Renal cortex interstitium (tissue), 11 donors: ENCODE measurements around the gene CYB5D1. TPM values are rescaled to one million over a fixed set of nuclear protein-coding genes. Genes with fewer than 3 reads are reported as not detected.

Experiments
- DNase-seq, 11 donors: peaks; one replicate each; pipeline ENCODE4 v3.0.0-alpha.2; 2013; ENCODE audit warnings: low read depth in 9 of 11, low spot score in 4 of 11; ENCODE audit errors: extremely low read depth in 1 of 11
- polyA plus RNA-seq, 3 donors: library from polyadenylated mRNA; unstranded; fragments of 120-200 nt; gene quantifications; one replicate each; pipeline ENCODE4 v1.2.1, GENCODE V29; 2013; ENCODE audit not compliant: insufficient read length in 3 of 3

Gene CYB5D1
- polyA plus RNA-seq, 3 donors, result 23.4 to 29.0 (median 26.2) TPM

DNA sequence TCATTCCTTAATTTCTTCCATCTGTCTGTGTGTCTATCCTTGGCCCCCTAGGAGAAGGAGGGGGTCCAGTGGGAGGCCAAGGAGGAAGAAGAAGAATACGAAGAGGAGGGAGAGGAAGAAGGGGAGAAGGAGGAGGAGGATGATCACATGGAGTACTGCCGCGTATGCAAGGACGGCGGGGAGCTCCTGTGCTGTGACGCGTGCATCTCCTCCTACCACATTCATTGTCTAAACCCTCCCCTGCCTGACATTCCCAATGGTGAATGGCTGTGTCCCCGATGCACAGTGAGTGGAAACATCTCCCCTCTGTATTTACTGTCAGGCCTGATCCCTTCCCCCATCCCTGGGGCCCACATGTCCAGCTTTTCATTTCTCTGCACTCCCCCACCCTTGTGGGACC is 37.1 kb downstream of the CYB5D1 start:
- no peak for DNase-seq

DNA sequence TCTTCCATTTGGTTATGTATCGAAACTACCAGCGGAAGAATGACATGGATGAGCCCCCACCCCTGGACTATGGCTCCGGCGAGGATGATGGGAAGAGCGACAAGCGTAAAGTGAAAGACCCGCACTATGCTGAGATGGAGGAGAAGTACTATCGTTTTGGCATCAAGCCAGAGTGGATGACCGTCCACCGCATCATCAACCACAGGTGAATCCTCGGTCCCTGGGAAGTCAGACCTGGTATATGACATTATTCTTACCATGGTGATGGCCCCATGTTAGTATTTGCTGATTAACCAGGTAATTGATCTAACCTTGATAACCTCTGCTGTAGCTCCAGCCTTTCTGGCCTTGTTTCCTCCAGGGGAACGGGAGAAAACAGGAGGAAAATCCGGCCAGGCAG is 39.3 kb downstream of the CYB5D1 start:
- DNase-seq, result no peak

DNA sequence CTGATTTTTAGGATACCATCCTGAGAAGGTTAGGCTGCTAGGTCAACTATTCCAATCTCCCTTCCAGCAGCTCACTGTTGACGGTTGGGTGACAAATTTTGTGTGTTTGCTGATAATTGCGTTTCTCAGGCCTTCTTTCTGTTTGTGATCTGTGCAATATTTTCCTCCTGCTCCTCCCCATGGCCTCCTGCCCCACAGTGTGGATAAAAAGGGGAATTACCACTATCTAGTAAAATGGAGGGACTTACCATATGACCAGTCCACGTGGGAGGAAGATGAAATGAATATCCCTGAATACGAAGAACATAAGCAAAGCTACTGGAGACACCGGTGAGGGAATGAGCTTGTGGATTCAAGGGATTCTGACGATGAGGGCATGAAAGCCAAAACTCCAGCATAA is 40.0 kb downstream of the CYB5D1 start:
- DNase-seq, result no peak

DNA sequence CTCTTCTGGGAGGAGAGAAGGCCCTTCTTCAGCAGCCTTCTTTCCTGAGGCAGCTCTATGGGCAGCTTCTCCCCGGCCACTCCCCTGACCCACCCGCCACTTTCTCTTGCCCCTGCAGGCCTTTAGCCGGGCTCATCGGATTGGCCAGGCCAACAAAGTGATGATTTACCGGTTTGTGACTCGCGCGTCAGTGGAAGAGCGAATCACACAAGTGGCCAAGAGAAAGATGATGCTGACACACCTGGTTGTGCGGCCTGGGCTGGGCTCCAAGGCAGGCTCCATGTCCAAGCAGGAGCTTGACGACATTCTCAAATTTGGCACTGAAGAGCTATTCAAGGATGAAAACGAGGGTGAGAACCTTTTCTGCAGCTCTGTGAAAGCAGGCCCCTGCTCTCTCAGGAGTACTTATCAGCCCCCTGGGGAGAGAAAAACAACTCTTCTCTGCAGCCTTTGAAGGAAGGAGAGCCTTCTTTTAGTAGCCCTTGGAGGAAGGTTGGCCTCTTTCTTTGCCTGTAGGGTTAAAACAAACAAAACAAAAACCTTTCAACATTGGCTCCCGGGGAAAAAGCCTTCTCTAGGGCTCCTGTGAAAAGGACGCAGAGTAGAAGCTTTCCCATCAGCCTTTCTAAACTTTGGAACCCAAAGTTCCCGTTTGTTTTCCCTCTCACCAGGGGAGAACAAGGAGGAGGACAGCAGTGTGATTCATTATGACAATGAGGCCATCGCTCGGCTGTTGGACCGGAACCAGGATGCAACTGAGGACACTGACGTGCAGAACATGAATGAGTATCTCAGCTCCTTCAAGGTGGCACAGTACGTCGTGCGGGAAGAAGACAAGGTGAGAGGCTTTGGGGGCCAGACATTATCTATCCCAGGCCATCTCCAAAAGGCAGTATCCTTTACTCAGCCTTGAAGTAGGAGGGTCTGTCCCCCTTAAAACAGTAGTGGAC is 45.6 kb downstream of the CYB5D1 start:
- DNase-seq, result no peak

DNA sequence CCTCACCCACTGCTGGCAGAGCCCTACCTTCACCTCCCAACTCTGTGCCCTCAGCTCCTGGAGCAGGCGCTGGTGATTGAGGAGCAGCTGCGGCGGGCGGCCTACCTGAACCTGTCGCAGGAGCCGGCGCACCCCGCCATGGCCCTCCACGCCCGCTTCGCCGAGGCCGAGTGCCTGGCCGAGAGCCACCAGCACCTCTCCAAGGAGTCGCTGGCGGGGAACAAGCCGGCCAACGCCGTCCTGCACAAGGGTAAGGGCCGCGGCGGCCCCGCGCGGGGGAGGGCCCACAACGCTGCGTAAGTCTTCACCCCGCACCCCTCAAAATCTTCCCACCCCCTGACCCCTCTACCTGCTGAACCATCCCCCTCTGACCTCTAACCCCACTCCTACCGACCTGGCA is 51.3 kb downstream of the CYB5D1 start:
- DNase-seq, result no peak

DNA sequence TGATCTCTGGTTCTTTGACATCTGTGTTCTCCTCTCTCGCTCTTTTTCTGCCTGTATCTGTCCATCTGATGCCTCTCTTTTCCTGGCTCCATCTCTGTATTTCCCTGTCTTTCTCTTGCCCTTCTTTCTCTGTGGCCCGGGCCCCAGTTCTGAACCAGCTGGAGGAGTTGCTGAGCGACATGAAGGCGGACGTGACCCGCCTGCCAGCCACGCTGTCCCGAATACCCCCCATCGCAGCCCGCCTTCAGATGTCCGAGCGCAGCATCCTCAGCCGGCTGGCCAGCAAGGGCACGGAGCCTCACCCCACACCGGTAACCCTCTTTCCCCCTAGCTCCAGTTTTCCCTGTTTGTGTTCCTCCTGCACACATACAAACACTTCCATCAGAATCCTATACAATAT is 52.5 kb downstream of the CYB5D1 start:
- DNase-seq, result no peak

DNA sequence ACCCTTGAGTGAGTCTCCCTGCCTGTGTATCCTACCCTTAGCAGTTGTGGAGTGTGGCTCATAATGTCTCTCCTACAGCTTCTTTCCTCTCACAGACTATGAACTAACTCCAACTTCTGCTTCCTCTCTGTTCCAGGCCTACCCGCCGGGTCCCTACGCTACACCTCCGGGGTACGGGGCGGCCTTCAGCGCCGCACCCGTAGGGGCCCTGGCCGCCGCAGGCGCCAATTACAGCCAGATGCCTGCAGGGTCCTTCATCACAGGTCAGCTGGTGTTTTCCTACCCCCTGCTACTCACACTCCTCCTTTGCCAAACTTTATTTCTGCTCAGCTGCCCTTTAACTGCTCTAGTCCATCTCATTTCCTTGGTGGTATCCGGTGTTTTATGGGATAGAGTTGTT is 52.9 kb downstream of the CYB5D1 start:
- no peak for DNase-seq

DNA sequence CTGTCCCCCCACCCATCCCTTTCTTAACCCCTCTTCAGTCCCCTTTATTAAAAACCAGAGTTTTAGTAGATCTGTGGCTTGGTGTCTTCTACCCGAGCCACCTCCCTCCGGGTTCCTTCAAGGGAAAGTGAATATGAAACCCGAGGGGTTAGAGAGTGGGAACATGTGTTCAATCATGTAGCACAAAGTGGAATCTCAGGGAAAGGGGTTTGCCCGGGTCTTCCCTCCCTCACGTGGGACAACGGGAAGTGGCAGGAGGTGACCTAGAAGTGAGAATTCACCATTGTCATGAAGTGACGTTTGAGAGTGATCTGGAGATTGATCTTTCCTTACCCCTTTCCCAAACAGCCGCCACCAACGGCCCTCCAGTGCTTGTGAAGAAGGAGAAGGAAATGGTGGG is 53.3 kb downstream of the CYB5D1 start:
- DNase-seq, result no peak

Other genes with a start within 250 kb of the CYB5D1 start
- 10 to 100 TPM; 49.6 to 51.8 (median 51.3) TPM for gene FXR2, start 243.1 kb upstream of the CYB5D1 start, polyA plus RNA-seq
- gene SAT2, start 230.2 kb upstream of the CYB5D1 start, polyA plus RNA-seq, result 100 to 1,000 TPM; 141 to 156 (median 145) TPM
- gene SHBG, start 227.9 kb upstream of the CYB5D1 start, polyA plus RNA-seq, result 1 to 10 TPM; 3.4 to 4.7 (median 4.0) TPM
- gene ATP1B2, start 207.1 kb upstream of the CYB5D1 start, polyA plus RNA-seq, result 10 to 100 TPM; 20.7 to 22.9 (median 21.0) TPM
- gene TP53, start 170.5 kb upstream of the CYB5D1 start, polyA plus RNA-seq, result 10 to 100 TPM; 70.5 to 75.4 (median 73.3) TPM
- gene WRAP53, start 169.5 kb upstream of the CYB5D1 start, polyA plus RNA-seq, result 10 to 100 TPM; 12.4 to 15.3 (median 12.9) TPM
- 10 to 100 TPM; 19.9 to 27.6 (median 21.5) TPM for gene EFNB3, start 152.8 kb upstream of the CYB5D1 start, polyA plus RNA-seq
- under 1 TPM; 0.26 to 0.32 (median 0.29) TPM for gene DNAH2, start 140.3 kb upstream of the CYB5D1 start, polyA plus RNA-seq
- gene KDM6B, start 23.8 kb upstream of the CYB5D1 start, polyA plus RNA-seq, result 10 to 100 TPM; 20.9 to 35.4 (median 28.3) TPM
- gene TMEM88, start 2.9 kb upstream of the CYB5D1 start, polyA plus RNA-seq, result 10 to 100 TPM; 22.5 to 30.2 (median 24.3) TPM
- 100 to 1,000 TPM in 2 of 3 donors, 10 to 100 TPM in 1; 64.5 to 134 (median 104) TPM for gene NAA38, start 444 bp upstream of the CYB5D1 start, polyA plus RNA-seq
- 100 to 1,000 TPM; 168 to 213 (median 199) TPM for gene CHD3, start 30.8 kb downstream of the CYB5D1 start, polyA plus RNA-seq
- gene RNF227, start 58.3 kb downstream of the CYB5D1 start, polyA plus RNA-seq, result 1 to 10 TPM; 3.8 to 4.8 (median 4.1) TPM
- gene KCNAB3, start 71.9 kb downstream of the CYB5D1 start, polyA plus RNA-seq, result 10 to 100 TPM; 10.6 to 17.1 (median 14.9) TPM
- 100 to 1,000 TPM; 126 to 151 (median 146) TPM for gene TRAPPC1, start 73.9 kb downstream of the CYB5D1 start, polyA plus RNA-seq
- 10 to 100 TPM; 52.5 to 66.4 (median 55.7) TPM for gene CNTROB, start 74.2 kb downstream of the CYB5D1 start, polyA plus RNA-seq
- gene GUCY2D, start 144.6 kb downstream of the CYB5D1 start, polyA plus RNA-seq, result under 1 TPM; 0.26 to 0.78 (median 0.47) TPM
- gene ALOX15B, start 181.1 kb downstream of the CYB5D1 start, polyA plus RNA-seq, result 1 to 10 TPM; 1.0 to 1.3 (median 1.1) TPM
- gene ALOX12B, start 229.7 kb downstream of the CYB5D1 start, polyA plus RNA-seq, result 1 to 10 TPM in 1 of 3 donors, under 1 TPM in 2; 0.66 to 1.5 (median 0.72) TPM